ENCODE results near the gene HNRNPUL1. TPM values are rescaled to one million over a fixed set of nuclear protein-coding genes. Genes with fewer than 3 reads are reported as not detected.

HNRNPUL1 gene
- total RNA-seq, 2 experiments from 2014 or later, result 194 to 360 TPM

DNA sequence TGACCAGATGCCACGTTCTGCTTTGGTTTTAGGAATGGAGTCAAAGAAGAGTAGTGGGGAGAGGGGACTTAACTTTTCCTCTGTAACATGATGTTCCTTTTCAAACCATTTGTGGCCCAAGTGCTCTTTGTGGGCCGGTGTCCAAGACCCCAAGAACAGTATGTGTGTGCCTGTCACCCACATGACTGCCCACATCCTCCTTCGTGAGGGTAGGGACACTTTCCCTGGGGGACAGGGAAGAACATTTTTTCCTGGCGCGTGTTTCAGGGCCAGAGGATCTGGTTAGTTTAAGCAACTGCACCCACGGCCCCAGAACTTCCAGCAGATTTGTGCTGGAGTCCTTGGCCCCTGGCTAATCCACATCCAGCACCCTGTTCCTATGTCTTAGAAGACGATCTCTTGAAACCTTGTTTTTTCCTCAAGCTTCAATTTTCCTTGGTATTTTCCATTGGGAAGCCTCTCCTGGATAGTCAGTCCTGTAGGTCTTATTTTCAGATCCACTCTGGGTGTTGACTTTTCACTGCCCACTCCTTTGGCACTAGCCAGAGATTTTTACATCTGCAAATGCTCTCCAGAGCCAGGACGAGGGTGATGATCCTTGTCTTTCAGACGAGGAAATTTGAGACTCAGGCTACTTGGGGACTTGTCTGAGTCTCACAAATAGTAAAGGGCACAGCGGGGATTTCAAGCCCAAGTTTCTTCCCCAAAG is 35.0 kb downstream of the HNRNPUL1 start:
- Histone ChIP-seq H4K20me1 (ENCODE audit: insufficient read depth, low read length) (no peaks in the 10 kb centered on the region), H3K27ac (ENCODE audit: low read depth, low read length, poor library complexity, severe bottlenecking) (no peak overlapping the region), H3K36me3 (ENCODE audit: insufficient read depth, low read length) (peaks cover 100% of the 10 kb centered on the region), H3K4me1 (ENCODE audit: insufficient read depth, low read length, poor library complexity, severe bottlenecking) (peaks cover 16% of the 10 kb centered on the region), H3K4me2 (ENCODE audit: low read length) (no peak overlapping the region), H2AFZ (ENCODE audit: low read length) (no peak overlapping the region), H3K9me3 (ENCODE audit: low read length) (no peaks in the 10 kb centered on the region), H3K9me2 (ENCODE audit: insufficient read depth, low read length) (no peaks in the 10 kb centered on the region), H3K4me3 (ENCODE audit: low read depth, low read length, poor library complexity, severe bottlenecking) (no peak overlapping the region), H3K79me2 (ENCODE audit: insufficient read depth, low read depth, low read length) (no peaks in the 10 kb centered on the region)
- no TSS peak for BruUV-seq (replicated peaks)
- POLR2A ChIA-PET, result interaction anchor here (0.8 kb wide), 1 partner anchor 53 kb away, joined by 3 read pairs; no protein-coding TSS in a partner anchor
- intact Hi-C loops (cut with micrococcal nuclease; ENCODE audit: unreplicated experiment), result no loop called here
- no peak for TF ChIP-seq EZH2phosphoT487 (IDR thresholded peaks at IDR 0.05; ENCODE audit: borderline replicate concordance, low read depth, low read length)
- TF ChIP-seq, protein P1, sequence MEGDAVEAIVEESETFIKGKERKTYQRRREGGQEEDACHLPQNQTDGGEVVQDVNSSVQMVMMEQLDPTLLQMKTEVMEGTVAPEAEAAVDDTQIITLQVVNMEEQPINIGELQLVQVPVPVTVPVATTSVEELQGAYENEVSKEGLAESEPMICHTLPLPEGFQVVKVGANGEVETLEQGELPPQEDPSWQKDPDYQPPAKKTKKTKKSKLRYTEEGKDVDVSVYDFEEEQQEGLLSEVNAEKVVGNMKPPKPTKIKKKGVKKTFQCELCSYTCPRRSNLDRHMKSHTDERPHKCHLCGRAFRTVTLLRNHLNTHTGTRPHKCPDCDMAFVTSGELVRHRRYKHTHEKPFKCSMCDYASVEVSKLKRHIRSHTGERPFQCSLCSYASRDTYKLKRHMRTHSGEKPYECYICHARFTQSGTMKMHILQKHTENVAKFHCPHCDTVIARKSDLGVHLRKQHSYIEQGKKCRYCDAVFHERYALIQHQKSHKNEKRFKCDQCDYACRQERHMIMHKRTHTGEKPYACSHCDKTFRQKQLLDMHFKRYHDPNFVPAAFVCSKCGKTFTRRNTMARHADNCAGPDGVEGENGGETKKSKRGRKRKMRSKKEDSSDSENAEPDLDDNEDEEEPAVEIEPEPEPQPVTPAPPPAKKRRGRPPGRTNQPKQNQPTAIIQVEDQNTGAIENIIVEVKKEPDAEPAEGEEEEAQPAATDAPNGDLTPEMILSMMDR (conservative IDR thresholded peaks at IDR 0.05; ENCODE audit: low read length), result no peak
- CTCF ChIA-PET (ENCODE audit: unreplicated experiment), result interaction anchor here (1.4 kb wide), 1 partner anchor 9 kb away, joined by 5 read pairs; no protein-coding TSS in a partner anchor
- no peak for DNase-seq (ENCODE audit: low spot score)

DNA sequence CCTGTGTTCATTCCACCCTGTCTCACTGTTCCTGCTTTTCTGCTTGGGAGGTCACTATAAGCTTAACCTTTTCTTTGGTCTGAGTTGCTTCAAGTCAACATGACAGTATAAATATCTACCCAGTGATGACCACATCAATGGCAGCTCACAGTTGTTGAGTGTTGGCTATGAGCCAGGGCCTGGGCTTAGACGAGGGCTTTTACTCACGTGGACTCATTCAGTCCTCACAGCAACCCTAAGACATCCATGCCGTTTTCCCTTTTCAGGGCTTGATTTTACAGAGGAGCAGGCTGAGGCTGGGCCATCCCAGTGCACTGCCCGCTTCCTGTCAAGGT is 35.5 kb downstream of the HNRNPUL1 start:
- TF ChIP-seq, protein P1 (conservative IDR thresholded peaks at IDR 0.05; ENCODE audit: low read length), result no peak
- no peak for TF ChIP-seq EZH2phosphoT487 (IDR thresholded peaks at IDR 0.05; ENCODE audit: borderline replicate concordance, low read depth, low read length)
- POLR2A ChIA-PET, result no interaction called here
- Histone ChIP-seq H3K9me3 (ENCODE audit: low read length) (no peaks in the 10 kb centered on the region), H4K20me1 (ENCODE audit: insufficient read depth, low read length) (no peaks in the 10 kb centered on the region), H3K4me3 (ENCODE audit: low read depth, low read length, poor library complexity, severe bottlenecking) (no peak overlapping the region), H3K36me3 (ENCODE audit: insufficient read depth, low read length) (peaks cover 100% of the 10 kb centered on the region), H2AFZ (ENCODE audit: low read length) (no peak overlapping the region), H3K4me2 (ENCODE audit: low read length) (no peak overlapping the region), H3K4me1 (ENCODE audit: insufficient read depth, low read length, poor library complexity, severe bottlenecking) (peaks cover 16% of the 10 kb centered on the region), H3K79me2 (ENCODE audit: insufficient read depth, low read depth, low read length) (no peaks in the 10 kb centered on the region), H3K9me2 (ENCODE audit: insufficient read depth, low read length) (no peaks in the 10 kb centered on the region), H3K27ac (ENCODE audit: low read depth, low read length, poor library complexity, severe bottlenecking) (no peak overlapping the region)
- CTCF ChIA-PET (ENCODE audit: unreplicated experiment), result no interaction called here
- intact Hi-C loops (cut with micrococcal nuclease; ENCODE audit: unreplicated experiment), result no loop called here
- no peak for DNase-seq (ENCODE audit: low spot score)
- BruUV-seq (replicated peaks), result no TSS peak

DNA sequence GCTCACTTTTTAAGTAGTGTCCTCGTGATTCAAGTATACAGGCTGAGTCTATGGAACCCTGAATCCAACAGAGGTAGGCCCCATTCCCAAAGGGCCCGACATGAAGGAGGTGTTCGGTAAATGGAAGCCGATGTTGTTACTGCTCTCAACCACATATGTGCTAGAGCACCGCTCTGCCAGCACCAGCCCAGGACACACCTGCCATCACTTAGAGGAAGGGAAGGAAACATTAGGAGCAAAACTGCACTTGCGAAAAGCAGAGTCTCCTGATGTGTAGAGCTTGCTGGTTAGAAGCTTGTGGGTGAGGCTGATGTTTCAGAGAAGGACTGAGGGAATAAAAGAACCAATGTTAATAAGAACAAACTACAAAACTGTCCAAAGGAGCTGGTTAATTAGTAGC is 36.4 kb downstream of the HNRNPUL1 start:
- no peak for DNase-seq (ENCODE audit: low spot score)
- POLR2A ChIA-PET, result interaction anchor here (0.6 kb wide), 2 partner anchors 32 to 871 kb away, joined by 3 to 6 read pairs; no protein-coding TSS in a partner anchor
- no peak overlapping the region for H3K27ac ChIP-seq (ENCODE audit: low read depth, low read length, poor library complexity, severe bottlenecking)
- peaks cover 100% of the 10 kb centered on the region for H3K36me3 ChIP-seq (ENCODE audit: insufficient read depth, low read length)
- H3K4me1 ChIP-seq (ENCODE audit: insufficient read depth, low read length, poor library complexity, severe bottlenecking), result peaks cover 16% of the 10 kb centered on the region
- H3K4me2 ChIP-seq (ENCODE audit: low read length), result no peak overlapping the region
- CTCF ChIA-PET (ENCODE audit: unreplicated experiment), result no interaction called here
- H3K79me2 ChIP-seq (ENCODE audit: insufficient read depth, low read depth, low read length), result no peaks in the 10 kb centered on the region
- no peak for TF ChIP-seq EZH2phosphoT487 (IDR thresholded peaks at IDR 0.05; ENCODE audit: borderline replicate concordance, low read depth, low read length)
- TF ChIP-seq, protein P1 (conservative IDR thresholded peaks at IDR 0.05; ENCODE audit: low read length), result no peak
- H3K9me2 ChIP-seq (ENCODE audit: insufficient read depth, low read length), result no peaks in the 10 kb centered on the region
- no peaks in the 10 kb centered on the region for H4K20me1 ChIP-seq (ENCODE audit: insufficient read depth, low read length)
- intact Hi-C loops (cut with micrococcal nuclease; ENCODE audit: unreplicated experiment), result no loop called here
- no peak overlapping the region for H3K4me3 ChIP-seq (ENCODE audit: low read depth, low read length, poor library complexity, severe bottlenecking)
- no TSS peak for BruUV-seq (replicated peaks)
- no peaks in the 10 kb centered on the region for H3K9me3 ChIP-seq (ENCODE audit: low read length)
- H2AFZ ChIP-seq (ENCODE audit: low read length), result no peak overlapping the region

Data from OCI-LY7 (cell line).